Measurements from ENCODE around the gene FRMPD2.

Gene FRMPD2

DNA sequence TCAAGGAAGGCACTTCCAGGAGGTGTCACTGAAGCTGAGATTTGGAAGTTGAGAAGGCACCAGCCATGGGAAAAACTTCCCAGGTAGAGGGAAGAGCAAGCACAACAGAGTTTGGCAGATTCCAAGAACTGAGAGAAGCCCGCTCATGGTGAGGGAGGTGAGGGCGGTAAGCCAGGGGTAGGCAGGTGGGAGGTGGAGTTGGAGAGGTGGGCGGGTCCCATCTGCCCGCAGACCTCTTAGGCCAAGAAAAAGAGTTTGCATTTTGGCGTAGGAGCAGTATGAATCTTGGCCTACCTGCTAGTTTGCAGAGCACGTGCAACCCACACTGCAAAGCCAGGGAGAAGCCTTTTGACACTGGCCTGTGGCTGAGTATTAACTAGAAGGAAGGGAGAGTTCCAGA, 18.8 kb downstream of the FRMPD2 start:
- Histone ChIP-seq H3K27ac (ENCODE audit: low read depth, low read length, poor library complexity, severe bottlenecking) (no peak overlapping the region), H3K36me3 (ENCODE audit: insufficient read depth, low read length) (no peaks in the 10 kb centered on the region), H3K4me3 (ENCODE audit: low read depth, low read length, poor library complexity, severe bottlenecking) (no peak overlapping the region), H3K9me2 (ENCODE audit: low read depth, low read length) (no peaks in the 10 kb centered on the region), H3K79me2 (ENCODE audit: insufficient read depth, low read length) (no peaks in the 10 kb centered on the region), H3K4me1 (ENCODE audit: insufficient read depth, low read length, severe bottlenecking) (no peaks in the 10 kb centered on the region), H4K20me1 (ENCODE audit: insufficient read depth, low read length) (no peaks in the 10 kb centered on the region), H3K4me2 (ENCODE audit: low read length) (no peak overlapping the region), H3K27me3 (ENCODE audit: insufficient read depth, low read length) (no peaks in the 10 kb centered on the region; the same call in 1 of the 2 replicates), H3K9me3 (ENCODE audit: low read length) (no peaks in the 10 kb centered on the region), H3F3A (ENCODE audit: insufficient read depth, low read length) (no peaks in the 10 kb centered on the region), H2AFZ (ENCODE audit: low read length) (no peak overlapping the region), H3K9ac (ENCODE audit: low read length) (no peak overlapping the region)
- TF ChIP-seq, protein P1, sequence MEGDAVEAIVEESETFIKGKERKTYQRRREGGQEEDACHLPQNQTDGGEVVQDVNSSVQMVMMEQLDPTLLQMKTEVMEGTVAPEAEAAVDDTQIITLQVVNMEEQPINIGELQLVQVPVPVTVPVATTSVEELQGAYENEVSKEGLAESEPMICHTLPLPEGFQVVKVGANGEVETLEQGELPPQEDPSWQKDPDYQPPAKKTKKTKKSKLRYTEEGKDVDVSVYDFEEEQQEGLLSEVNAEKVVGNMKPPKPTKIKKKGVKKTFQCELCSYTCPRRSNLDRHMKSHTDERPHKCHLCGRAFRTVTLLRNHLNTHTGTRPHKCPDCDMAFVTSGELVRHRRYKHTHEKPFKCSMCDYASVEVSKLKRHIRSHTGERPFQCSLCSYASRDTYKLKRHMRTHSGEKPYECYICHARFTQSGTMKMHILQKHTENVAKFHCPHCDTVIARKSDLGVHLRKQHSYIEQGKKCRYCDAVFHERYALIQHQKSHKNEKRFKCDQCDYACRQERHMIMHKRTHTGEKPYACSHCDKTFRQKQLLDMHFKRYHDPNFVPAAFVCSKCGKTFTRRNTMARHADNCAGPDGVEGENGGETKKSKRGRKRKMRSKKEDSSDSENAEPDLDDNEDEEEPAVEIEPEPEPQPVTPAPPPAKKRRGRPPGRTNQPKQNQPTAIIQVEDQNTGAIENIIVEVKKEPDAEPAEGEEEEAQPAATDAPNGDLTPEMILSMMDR (IDR thresholded peaks at IDR 0.05; ENCODE audit: low read length), result no peak
- no peak for TF ChIP-seq EZH2 (IDR thresholded peaks at IDR 0.05; ENCODE audit: borderline replicate concordance, low read length)

DNA sequence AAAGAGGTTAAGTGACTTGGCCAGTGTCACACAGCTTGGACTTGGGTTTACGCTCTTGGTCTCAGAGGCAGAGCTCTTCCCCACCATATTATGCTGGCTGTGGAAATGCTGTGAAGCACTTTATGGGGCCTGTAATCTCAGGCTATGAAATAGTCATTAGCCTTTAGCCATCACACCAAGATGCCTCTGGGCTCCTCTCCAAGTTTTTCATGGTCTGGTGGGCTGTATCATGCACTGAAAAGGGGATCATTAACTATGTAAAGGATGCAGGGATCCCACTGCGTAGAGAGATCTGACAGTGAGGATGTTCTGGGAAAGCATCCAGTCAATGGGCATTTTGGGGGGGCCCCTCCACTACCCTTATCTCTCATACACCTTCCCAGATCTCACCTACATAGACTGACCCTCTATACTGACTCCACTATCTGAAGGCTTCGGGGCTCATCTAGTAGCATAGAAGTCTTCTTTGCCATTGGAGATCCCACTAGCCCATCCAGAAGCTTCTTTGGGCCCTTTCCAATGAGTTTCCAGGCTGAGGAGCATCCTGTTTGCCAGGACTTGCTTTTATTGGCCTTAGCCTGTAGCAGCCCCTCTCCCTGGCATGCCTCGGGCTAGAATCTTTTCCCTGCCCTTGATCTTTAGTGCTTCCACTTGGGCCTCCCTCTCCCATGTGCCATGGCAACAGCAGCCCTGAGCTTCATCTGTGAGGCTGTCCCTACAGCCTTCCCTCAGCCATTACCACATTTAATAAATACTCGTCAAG, 19.6 kb downstream of the FRMPD2 start:
- Histone ChIP-seq H3F3A (ENCODE audit: insufficient read depth, low read length) (no peaks in the 10 kb centered on the region), H3K79me2 (ENCODE audit: insufficient read depth, low read length) (no peaks in the 10 kb centered on the region), H3K27me3 (ENCODE audit: insufficient read depth, low read length) (no peaks in the 10 kb centered on the region; the same call in 1 of the 2 replicates), H3K9me3 (ENCODE audit: low read length) (no peaks in the 10 kb centered on the region), H3K27ac (ENCODE audit: low read depth, low read length, poor library complexity, severe bottlenecking) (no peak overlapping the region), H3K9me2 (ENCODE audit: low read depth, low read length) (no peaks in the 10 kb centered on the region), H3K4me3 (ENCODE audit: low read depth, low read length, poor library complexity, severe bottlenecking) (no peak overlapping the region), H3K4me2 (ENCODE audit: low read length) (no peak overlapping the region), H2AFZ (ENCODE audit: low read length) (no peak overlapping the region), H4K20me1 (ENCODE audit: insufficient read depth, low read length) (no peaks in the 10 kb centered on the region), H3K36me3 (ENCODE audit: insufficient read depth, low read length) (no peaks in the 10 kb centered on the region), H3K9ac (ENCODE audit: low read length) (no peak overlapping the region), H3K4me1 (ENCODE audit: insufficient read depth, low read length, severe bottlenecking) (no peaks in the 10 kb centered on the region)
- no peak for TF ChIP-seq EZH2 (IDR thresholded peaks at IDR 0.05; ENCODE audit: borderline replicate concordance, low read length)
- TF ChIP-seq, protein P1 (IDR thresholded peaks at IDR 0.05; ENCODE audit: low read length), result no peak

DNA sequence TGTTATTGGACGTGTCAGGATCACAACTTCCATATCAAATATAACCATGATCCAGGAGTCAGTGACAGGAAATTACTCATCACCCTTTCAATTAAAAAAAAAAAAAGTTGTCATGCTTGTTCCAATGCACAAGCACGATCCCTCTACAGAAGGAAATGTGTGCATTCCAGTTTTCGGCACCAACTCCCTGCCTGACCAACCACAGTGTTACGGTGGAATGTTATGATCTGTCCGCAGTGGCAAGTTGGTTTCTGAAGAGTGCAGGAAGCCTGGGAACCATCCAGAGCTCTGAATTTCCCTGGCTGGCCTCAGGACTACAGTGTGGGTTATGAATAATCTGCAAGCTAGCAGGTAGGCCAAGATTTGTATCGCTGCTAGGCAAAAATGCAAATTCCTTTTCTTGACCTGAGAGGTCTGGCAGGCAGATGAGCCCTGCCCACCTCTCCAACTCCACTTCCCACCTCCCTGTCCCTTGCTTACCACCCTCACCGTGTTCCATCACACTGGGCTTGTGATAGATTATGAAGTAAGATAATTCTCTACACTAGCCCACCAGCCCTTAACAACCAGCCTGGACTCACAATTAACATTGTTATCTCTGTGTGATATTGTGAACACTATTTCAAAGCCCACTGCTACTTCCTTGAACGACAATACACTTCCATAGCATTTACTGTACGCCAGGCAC, 20.4 kb downstream of the FRMPD2 start:
- H4K20me1 ChIP-seq (ENCODE audit: insufficient read depth, low read length), result no peaks in the 10 kb centered on the region
- no peaks in the 10 kb centered on the region for H3K79me2 ChIP-seq (ENCODE audit: insufficient read depth, low read length)
- no peaks in the 10 kb centered on the region for H3K9me3 ChIP-seq (ENCODE audit: low read length)
- H3K27ac ChIP-seq (ENCODE audit: low read depth, low read length, poor library complexity, severe bottlenecking), result no peak overlapping the region
- TF ChIP-seq, protein P1 (IDR thresholded peaks at IDR 0.05; ENCODE audit: low read length), result no peak
- TF ChIP-seq EZH2 (IDR thresholded peaks at IDR 0.05; ENCODE audit: borderline replicate concordance, low read length), result no peak
- H3K4me2 ChIP-seq (ENCODE audit: low read length), result no peak overlapping the region
- no peaks in the 10 kb centered on the region for H3K36me3 ChIP-seq (ENCODE audit: insufficient read depth, low read length)
- no peaks in the 10 kb centered on the region for H3K9me2 ChIP-seq (ENCODE audit: low read depth, low read length)
- H3K27me3 ChIP-seq (ENCODE audit: insufficient read depth, low read length), result no peaks in the 10 kb centered on the region; the same call in 1 of the 2 replicates
- H3F3A ChIP-seq (ENCODE audit: insufficient read depth, low read length), result no peaks in the 10 kb centered on the region
- no peak overlapping the region for H3K9ac ChIP-seq (ENCODE audit: low read length)
- H3K4me3 ChIP-seq (ENCODE audit: low read depth, low read length, poor library complexity, severe bottlenecking), result no peak overlapping the region
- H2AFZ ChIP-seq (ENCODE audit: low read length), result no peak overlapping the region
- H3K4me1 ChIP-seq (ENCODE audit: insufficient read depth, low read length, severe bottlenecking), result no peaks in the 10 kb centered on the region
